Kidney capillary endothelial cell (primary cell): ENCODE data around the gene BAD.

Source experiments
- DNase-seq: peaks from one replicate; pipeline ENCODE4 v3.0.0-alpha.2; 2018; ENCODE audit warnings: low spot score

BAD gene

DNA sequence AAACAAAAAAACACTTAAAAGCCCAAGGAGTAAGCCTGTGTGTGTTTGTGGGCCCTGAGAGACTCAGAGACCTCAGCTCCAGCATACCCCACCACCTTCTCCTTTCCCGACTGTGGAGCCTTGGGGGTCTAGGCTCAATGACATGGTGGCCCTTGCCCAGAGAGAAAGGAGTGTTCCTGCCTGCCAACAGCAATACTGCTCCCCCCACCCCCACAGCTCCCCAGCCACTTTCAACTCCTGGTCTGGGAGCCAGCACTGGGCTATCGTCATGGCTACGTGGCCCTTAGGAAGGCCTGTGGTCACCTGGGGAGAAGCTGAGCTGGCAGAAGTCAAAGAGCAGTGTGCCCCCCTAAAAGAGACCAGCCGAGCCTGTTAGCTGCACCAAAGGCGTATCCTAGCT is 40.4 kb downstream of the BAD start:
- DNase-seq: no peak

DNA sequence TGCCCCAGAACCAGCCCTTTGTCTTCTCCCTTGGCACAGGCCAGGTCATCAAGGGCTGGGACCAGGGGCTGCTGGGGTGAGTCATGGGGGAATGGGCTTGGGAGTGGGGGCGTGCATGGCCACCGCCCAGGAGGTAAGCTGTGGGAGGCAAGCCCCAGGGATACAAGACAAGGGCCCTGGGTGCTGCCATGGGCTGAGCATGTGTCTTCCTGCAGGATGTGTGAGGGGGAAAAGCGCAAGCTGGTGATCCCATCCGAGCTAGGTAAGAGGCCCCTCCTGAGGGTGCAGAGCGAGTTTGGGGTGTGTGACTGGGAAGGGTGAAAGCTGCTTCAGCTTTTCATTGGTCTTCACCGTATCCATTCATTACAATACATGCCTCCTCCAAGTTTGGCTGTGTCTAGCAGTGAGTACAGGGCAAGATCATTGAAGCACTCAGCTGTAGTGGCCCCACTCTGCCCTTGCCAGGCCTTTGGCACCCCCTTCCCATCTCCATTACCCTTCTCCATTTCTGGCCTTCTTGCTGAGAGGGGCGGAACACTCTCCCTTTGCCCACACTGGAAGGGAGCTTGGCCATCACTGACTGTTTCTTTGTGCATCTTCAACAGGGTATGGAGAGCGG is 41.1 kb downstream of the BAD start:
- DNase-seq: no peak

DNA sequence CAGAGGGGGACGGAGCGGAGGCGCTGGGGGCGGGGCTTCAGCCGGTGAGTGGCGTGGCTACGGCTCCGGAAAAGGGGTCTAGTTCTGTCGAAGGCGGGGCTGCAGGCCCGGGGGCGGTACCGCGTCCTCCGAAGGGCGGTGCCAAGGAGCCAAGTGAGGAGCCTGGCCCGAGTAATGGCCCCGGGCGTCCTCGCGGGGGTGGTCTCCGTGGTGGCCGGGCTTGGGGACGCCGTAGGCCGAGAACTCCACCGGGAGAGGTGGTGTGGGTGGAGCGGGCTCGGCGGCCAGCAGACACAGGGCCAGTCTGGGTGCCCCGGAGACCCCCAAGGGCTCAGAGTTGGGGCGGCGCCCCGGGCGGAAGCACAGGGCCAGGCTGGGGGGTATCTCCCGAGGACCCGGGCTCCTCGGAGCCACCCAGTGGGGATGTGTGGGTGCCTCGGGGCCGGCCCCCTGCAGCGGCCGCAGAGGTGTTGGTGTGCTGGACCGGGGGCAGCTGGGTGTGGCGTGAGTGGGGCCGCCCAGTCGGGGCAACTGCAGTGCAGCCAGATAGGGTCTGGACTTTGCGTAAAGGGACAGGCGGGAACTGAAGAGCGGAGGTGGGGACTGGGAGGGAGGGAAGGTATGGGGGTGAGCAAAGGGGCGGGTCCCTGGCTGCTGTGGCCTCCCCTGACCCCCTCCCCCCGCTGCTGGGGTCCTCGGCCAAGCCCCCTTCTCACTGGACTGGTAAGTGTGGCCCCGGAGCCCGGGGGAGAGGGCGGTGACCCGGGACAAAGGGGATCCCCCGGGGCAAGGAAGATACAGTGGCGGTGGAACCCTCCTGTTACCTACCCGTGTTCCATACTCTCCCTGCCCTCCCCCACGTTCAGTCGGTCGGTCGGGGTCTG is 42.7 kb downstream of the BAD start:
- no peak for DNase-seq

DNA sequence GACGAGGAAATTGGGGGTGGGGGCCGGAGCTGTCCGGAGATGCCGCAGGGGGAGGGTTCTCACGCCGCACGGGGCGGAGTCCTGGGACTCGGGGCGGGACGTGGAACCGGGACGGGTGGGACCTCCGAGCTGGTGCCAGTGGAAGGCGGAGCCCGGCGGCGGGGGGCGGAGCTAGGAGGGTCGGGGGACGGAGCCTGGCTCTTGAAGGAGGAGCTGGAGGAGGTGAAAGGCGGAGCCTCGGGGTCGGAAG is 43.3 kb downstream of the BAD start:
- DNase-seq: peak; percentile 99

DNA sequence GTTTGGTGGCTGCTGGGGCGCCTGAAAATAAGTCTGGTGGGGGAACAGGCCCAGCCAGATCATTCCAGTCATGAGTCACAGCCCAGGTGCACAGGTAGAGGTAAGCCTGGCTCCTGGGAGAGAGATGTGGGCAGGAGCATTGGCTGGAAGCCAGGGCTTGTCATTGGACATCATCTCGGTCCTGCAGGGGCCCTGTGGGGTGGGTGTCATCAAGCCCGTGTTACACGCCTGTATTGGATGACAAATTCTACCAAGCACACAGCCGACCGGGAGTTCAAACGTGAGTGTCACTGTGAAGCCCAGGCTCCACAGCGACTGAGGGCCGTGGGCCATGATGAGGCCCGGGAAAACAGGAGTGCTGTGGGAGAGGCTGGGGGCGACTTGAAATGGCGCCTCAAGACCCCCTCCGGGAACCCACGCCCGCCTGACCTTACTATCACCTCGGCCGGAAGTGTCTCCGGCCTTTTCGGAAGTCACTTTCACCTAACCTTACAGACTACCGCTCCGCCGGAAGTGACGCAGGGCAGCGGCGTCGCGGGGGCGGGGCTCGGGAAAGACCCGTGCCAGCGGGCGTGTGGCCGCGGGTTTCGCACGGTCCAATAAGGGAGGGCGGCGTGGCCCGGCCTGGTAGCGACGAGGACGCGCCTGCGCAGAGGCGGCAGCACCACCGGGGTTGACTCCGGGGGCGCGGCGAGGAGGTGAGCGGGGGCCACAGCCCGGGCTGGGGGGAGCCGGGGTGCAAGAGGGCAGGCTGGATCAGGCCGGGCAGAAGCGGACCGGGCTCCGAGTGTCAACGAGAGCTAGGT is 43.8 kb downstream of the BAD start, which contains the start of gene FKBP2:
Gene FKBP2, plus strand, starts transcription at position 661 of the 806 bp plus-strand sequence. CDS start 1,293 bp downstream, outside the sequence.
- DNase-seq: peak; percentile 95

DNA sequence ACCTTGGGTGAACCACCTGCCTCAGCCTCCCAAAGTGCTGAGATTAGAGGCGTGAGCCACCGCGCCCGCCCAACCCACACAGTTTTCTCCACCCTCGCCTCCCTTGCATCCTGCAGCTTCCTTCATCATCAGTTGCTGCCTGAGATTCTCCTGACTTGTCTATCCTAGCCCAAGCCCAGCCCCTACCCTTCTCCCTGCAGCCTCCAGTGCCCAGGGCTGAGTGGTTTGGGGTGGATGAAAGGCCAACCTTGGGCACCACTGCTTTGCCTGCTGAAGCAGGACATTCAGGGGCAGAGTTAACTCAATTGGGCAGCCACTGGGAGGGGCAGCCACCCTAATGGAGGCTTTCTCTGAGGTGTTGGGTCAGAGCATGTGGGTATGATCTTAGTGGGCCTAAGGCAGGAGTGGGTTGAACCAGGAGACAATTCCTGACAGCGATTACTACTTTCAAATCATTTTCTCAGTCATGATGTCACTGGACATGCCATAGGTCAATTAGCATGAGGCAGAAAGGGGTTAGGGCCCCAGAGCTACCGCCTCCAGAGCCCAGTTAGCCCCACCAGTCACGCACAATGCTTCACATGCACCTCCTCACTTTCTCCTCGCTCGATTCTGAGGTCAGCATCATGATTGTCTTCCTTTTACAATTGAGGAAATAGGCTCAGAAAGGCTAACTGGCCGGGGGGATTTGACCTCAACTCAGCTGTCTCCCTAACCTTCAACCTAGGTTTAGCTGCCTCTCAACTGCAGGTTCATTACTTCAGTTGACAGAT is 44.6 kb downstream of the BAD start:
- DNase-seq: no peak

DNA sequence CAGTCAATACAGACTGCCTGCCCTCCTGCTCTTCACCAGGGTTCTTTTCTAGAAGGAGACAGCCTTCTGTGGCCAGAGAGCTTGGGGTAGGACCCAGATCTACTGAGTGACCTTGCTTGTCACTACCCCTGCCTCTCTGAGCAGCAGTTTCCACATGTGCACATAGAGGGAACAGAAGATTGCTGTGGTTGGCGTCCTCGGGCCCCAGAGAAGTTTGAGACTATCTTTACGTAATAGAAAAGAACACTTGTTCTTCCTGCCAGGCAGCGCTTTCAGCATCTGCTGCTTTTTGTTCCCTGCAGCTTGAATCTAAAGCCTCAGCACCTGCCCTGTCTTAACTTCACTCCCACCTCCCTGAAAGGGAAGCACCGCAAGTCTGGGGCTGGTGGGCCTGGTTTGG is 45.5 kb downstream of the BAD start:
- DNase-seq: no peak

DNA sequence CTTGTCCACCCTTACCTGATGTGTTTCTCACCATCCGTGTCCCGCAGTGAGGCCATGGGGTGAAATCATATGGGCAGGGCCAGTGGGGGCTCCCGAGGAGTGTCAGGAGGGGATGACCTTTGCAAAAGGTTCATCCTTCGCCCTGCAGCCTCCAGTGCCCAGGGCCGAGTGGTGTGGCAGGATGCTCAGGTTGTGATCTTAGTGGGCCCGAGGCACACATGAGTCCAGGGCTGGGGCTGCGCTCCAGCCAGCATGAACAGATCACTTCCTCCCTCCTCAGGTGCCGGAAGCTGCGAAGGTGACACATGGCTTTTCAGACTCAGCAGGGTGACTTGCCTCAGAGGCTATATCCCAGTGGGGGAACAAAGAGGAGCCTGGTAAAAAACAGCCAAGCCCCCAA is 46.4 kb downstream of the BAD start:
- no peak for DNase-seq

DNA sequence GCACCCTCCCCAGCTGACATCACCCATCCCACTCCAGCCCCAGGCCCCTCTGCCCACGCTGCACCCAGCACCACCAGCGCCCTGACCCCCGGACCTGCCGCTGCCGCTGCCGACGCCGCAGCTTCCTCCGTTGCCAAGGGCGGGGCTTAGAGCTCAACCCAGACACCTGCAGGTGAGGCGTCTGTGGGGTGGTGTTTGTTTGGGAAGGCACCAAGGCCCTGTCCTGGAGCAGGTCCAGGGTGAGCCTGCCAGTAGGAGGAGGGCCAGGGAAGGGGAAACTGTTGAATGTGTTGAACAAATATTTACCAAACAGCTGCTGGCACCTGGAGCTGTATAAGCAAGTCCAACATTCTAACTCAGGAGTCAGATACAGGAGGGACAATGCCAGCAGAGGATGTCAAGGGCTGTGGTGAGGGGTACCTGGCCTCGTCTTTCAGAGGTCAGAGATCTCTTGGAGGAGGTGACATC is 46.9 kb downstream of the BAD start:
- no peak for DNase-seq

DNA sequence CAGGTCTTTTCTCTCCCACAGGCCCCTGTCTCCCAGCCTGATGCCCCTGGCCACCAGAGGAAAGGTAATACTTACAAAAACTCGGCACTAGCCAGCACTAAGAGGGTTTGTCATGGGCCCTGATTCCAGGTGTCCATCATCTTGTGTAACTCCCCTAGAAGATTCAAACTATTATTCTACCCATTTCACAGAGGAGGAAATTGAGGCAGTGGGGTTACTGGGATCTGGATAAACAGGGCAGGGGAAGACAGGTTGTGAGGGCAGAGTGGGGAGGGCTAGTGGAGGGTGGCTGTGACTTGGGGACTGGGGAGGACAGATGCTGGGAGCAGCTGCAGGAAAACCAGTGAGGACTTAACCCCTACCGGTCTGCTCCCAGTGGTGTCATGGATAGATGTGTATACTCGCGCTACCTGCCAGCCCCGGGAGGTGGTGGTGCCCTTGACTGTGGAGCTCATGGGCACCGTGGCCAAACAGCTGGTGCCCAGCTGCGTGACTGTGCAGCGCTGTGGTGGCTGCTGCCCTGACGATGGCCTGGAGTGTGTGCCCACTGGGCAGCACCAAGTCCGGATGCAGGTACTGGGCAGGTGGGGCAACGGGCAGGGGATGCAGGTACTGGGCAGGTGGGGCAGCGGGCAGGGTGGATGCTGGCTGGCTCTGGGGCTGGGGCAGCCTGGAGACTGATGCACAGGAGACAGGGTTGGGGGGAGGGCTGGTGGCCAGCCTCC is 48.9 kb downstream of the BAD start:
- DNase-seq: no peak

DNA sequence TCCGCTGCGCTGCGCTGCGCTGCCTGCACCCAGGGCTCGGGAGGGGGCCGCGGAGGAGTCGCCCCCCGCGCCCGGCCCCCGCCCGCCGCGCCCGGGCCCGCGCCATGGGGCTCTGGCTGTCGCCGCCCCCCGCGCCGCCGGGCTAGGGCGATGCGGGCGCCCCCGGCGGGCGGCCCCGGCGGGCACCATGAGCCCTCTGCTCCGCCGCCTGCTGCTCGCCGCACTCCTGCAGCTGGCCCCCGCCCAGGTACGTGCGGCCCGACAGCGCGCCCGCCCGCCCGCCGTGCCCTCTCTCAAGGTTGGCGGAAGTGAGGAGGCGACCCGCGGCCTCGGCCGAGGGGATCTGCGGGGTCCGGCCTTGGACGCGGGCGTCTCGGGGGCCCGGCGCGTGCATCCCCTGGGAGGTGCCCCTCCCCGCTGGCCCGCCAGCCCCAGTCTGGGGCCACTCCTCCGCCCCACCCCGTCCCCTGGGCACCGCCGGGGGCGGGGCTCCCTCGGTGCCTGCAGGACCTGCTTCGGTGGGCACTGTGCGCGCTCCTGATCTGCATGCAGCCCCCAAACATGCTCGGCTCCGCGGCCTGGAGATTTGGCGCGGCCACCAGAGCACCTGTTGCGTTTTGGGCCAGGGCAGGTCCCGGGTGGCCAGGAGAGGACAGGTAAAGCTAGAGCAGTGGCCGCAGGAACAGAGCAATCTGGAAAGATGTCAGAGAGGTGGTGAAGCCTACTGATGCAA is 49.7 kb downstream of the BAD start:
- DNase-seq: no peak

DNA sequence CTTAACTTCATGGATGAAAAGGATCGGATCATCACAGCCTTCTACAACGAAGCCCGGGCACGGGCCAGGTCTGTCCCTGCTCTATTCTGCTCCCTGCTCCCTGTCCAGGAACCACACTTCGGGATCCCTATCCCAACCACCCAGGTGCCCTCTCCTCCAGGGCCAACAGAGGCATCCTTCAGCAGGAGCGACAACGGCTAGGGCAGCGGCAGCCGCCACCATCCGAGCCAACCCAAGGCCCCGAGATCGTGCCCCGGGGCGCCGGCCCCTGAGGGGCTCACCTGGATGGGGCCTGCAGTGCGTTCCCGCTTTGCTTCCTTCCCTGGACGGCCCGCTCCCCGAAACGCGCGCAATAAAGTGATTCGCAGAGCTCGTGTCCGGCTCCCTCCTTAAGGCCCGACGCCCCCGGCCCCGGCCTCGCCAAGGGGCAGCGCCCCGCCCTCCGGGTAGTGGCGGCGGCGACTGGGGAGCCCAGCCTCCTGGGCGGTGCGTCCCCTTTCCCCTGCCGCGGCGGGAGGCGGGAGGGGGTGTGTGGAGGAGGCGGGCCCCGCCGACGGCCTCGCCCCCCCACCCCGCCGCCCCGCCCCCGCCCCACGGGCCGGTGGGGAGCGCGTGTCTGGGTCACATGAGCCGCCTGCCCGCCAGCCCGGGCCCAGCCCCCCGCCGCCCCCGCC is 50.4 kb downstream of the BAD start, which contains the start of gene VEGFB:
Gene VEGFB, plus strand, starts transcription at position 672 of the 674 bp plus-strand sequence. CDS start 250 bp downstream, outside the sequence.
- DNase-seq: no peak

DNA sequence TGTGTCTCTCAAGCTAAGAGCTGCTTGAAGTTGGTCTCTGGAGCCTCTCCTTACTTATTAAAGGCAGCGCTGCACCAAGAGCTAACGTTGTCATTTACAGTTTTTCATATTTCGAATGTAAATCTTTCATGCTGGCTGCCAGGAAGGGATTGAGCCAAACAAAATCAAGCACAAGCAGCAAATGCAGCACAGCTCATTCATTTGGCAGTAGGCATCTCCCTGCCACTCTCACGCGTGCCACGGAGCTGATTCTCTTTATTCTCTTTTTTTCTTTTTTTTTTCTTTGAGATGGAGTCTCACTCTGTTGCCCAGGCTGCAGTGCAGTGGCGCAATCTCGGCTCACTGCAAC is 51.5 kb downstream of the BAD start:
- no peak for DNase-seq

DNA sequence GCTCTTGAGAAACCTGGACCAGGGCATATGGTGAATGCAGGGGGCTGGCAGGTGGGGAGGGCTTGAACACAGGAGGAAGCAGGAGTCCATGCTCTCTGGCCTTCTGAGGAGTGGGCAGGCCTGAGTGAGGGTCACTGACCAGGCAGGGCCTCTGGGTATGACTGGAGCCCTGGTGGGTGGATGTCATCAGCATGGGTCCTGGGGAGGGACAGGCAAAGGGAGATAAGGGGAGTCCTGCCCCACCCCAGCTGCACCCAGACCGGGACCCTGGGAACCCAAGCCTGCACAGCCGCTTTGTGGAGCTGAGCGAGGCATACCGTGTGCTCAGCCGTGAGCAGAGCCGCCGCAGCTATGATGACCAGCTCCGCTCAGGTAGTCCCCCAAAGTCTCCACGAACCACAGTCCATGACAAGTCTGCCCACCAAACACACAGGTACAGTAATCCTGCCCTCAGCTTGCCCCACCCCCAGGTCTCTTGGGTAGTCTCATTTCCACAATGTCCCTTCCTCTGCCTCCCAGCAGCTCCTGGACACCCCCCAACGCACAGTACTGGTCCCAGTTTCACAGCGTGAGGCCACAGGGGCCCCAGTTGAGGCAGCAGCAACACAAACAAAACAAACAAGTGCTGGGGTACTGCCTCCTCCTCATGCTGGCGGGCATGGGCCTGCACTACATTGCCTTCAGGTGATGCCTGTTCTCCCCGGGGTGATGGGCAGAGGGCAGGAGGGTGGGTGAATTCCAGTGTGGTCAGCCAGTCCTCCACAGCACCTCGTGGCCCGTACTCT is 52.1 kb downstream of the BAD start:
- DNase-seq: no peak

DNA sequence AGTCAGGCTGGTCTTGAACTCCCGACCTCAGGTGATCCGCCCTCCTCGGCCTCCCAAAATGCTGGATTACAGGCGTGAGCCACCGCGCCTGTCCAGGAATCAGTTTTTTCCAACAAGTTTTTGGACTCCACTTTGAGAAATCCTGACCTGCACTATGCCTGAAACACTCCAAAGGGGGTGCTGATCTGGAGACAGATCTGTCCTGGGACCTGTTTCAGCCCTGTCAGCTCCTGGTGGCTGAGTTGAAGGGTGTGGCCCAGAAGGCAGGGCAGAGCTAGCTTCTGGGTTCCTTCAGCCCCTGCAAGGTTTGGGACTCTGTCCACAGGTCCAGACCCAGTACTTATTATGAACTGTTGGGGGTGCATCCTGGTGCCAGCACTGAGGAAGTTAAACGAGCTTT is 52.9 kb downstream of the BAD start:
- no peak for DNase-seq

DNA sequence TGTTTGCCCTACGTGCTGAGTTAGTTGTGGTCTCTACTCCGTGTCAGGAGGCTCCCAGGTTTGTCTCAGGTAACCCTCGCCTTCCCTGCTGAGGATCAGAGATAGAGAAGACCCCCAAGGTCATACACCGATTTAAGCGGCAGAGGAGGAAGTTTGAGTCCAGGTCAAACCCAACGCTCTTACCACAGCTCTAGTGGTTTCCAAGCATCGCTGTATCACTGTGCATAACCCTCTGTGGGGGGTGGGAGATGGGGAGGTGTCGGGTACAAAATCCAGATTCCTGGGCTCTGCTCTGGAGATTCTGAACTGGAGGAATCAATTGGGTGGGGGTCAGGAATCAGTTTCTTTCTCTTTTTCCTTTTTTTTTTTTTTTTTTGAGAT is 53.5 kb downstream of the BAD start:
- DNase-seq: no peak

DNA sequence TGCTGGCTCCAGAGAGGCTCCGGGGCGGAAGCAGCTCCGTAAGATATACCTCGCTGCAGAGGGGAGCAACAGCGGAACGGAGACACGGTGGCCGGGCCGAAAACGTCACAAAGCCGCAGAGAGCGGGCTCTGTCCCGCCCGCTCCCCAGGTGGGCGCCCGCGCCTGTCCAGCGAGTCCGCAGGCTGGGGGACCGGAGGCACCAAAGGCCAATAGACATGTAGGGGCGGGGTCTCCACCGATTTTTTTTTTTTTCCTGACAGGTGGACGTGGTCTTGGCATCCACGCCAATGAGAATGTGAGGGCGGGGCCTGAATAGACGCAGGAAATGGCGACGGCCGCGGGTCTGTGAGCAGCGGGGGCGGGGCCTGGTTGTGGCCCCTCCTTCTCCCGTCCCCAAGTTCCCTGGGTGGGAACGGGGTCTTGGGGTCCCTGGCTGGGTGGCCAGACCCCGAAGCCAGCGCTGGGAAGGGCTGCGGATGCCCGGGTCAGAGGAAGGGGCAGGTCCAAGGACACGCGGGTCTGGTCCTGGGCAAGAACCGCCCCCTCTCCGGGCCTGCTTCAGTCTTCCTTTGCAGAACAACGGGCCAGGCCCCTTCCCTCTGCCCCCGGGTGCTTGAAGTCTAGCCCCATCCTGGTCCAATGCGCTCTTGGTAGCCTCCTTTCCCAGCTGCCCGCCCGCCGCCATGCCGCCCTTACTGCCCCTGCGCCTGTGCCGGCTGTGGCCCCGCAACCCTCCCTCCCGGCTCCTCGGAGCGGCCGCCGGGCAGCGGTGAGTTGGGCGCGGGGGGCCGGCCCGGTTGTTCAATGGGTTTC is 54.1 kb downstream of the BAD start, which contains the start of gene DNAJC4:
Gene DNAJC4, plus strand, starts transcription at position 378 of the 814 bp plus-strand sequence. Its CDS starts 307 bp downstream, at position 685.
- DNase-seq: peak; percentile 74

DNA sequence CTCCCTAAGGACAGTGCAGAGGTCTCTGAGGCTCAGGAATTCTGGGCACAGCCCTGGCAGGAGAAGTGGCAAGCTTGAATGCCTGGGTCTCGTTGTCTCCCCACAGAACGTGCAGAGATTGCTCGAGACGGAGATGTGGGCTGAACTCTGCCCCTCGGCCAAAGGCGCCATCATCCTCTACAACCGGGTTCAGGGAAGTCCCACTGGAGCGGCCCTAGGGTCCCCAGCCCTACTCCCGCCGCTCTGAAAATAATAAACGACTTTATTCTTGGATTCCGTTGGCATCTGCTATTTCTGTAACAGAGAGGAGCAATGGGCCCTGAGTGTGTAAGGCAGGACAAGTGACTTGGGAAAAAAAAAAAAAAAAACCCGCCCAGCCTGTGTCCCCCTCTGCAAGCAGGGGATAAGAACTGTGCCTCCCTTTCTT is 54.7 kb downstream of the BAD start:
- DNase-seq: no peak
